Stimulated activated CD8-positive, alpha-beta memory T cell treated with anti-CD3 and anti-CD28 coated beads, Interleukin-4, amount 100 ng/mL, for 1 hour (primary cell): ENCODE data around the gene CA10.

Experiments used
- DNase-seq, 2 donors: peaks; one replicate each; pipeline ENCODE4 v3.0.0-alpha.2; 2020; ENCODE audit warnings: low read depth in 2 of 2, low spot score in 1 of 2

Gene CA10

GRCh38 chr17:51652529-51652928 lies 506.0 kb downstream of the CA10 start:
- no peak for DNase-seq

- no peak for DNase-seq
Measured at GRCh38 chr17:51651513-51652298, 506.8 kb downstream of the CA10 start.

GRCh38 chr17:51650772-51651171 lies 507.7 kb downstream of the CA10 start:
- no peak for DNase-seq

DNA sequence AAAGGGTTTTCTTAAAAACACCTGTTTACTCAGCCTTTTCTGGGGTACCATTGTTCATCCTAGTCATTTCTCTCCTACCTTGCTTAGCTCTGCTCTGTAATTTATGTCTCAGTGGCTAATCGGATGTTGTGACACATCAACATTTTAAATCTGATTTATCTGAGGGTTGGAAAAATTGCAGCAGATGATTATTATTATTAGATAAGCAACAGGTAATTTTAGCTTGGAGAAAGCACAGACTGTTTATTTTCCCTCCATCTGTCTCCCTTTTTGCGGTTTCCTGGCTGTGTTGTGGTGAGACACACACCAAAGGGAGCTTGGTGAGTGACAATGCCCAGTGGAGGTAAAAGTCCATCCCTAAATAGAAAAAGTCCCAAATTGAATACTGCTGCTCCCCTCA lies 508.3 kb downstream of the CA10 start:
- DNase-seq, result no peak

- DNase-seq, result no peak
Measured at GRCh38 chr17:51647826-51648225, 510.7 kb downstream of the CA10 start.

GRCh38 chr17:51647067-51647466 lies 511.4 kb downstream of the CA10 start:
- no peak for DNase-seq

- DNase-seq, result no peak
Measured at GRCh38 chr17:51646539-51646938, 512.0 kb downstream of the CA10 start.

DNA sequence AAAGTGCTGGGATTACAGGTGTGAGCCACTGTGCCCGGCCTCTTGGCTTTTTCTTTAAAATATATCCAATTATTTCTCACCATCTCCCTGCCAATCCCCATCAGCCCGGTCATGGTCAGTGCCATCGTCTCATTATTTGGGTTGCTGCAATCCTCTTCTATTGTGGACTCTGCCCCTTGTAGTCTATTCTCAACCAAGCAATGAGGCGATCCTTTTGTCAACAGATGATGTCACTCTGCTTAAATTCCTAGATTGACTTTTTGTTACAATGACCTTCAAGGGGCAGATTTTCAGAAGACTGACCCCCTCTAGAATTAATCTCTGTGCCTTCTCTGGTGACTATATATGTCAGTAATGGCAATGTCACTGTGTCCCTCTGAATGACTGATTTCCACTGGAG lies 513.5 kb downstream of the CA10 start:
- no peak for DNase-seq

DNA sequence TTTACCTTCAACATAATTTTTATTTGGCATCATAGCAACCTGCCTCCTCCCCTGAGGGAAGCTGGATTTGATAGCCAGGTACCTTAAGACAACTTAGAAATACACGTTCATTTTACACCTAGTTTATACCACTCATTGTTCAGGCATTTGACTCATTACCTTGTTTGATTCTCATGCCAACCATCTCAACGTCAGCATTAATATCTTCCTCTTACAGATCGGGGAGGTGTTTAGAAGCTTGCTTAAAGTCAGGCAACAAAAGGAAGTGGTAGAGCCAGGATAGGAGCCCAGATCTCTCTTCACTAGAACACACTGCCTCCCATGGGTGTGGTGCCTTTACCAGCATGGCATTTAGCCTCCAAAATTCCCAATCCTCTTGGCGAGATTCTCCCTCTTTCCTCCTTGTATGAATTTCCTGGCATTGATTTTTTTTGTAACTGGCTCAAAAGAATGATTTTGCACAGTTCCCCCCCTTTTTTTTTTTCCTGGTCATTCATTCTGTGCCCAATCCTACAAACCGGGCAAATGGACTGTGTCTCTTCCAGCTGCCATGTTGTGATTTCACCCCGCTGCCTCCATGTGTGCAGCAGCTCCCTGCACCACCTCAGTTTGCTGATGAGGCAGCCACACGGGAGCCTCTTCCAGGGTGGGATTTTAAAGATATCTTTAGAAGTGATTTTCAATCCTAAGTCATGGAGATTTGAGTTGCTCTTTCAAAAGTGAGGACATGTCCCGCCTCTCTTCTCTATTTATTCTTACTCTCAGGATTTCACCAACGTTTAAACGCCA lies 514.6 kb downstream of the CA10 start:
- no peak for DNase-seq

DNA sequence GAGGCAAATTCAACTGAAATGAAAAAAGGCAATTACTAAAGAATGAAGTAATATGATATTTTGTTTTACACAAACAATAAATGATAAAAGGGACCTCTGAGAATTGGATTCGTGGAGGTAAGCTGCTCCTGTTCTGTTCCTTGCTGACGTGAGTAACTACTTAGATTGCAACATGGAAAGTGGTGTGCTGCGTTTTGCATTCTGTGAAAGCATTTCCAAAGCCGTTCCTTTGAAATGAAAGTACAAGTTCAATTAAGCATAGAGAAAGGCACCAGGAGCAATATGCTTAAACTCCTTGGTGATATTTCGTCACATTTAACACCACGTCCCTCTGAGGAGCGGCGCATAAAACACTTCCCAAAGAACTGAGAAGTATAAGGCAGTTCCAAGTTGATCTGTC lies 516.5 kb downstream of the CA10 start:
- no peak for DNase-seq

- DNase-seq, result no peak
Measured at GRCh38 chr17:51640108-51640622, 518.3 kb downstream of the CA10 start.

GRCh38 chr17:51638971-51639370 lies 519.5 kb downstream of the CA10 start:
- DNase-seq, result no peak

- DNase-seq, result no peak
Measured at GRCh38 chr17:51636291-51636690, 522.2 kb downstream of the CA10 start.

DNA sequence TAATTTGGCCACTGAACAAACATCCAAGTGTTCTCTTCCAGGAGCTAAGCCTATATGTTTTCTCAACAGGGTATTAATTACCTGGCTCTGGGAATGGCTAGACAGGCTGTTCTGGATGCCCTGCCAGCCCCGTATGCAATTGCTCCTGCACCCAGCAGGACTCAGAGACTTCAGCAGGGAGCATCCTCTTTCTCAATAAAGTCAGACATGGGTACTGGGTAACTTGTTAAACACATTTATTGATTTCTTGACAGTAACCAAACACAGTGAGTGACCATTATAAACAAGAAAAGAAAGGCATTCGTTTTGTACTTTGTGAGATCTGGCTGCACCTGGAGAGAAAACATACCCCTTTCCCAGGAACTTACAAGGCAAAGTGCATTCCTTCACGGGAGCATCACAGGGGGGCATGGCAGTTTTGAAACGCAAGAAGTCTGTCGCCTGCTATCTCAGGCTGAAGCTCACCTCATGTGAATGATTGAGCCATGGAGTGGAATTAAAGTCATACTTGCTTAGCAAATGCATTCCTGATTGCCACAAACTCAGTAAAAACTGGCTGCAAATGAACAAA lies 528.3 kb downstream of the CA10 start:
- DNase-seq, result no peak

DNA sequence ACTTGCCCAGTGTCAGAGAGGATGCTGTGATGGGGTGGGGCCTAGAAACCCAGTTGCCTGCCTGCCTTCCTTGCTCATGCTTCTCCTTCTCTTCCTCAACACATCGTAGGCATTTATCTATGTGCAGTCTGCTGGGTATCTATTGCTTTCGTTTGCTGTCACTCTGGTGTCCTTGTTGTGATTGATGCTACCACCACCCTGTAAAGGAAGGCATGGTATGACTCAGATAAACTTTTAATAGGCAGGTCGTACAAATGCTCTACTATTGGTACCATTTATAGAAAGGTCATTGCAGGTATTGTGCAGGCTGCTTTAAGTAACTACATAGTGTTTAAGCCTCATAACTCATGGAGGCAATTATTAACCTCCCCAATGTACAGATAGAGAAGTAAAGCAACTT lies 529.3 kb downstream of the CA10 start:
- no peak for DNase-seq

DNA sequence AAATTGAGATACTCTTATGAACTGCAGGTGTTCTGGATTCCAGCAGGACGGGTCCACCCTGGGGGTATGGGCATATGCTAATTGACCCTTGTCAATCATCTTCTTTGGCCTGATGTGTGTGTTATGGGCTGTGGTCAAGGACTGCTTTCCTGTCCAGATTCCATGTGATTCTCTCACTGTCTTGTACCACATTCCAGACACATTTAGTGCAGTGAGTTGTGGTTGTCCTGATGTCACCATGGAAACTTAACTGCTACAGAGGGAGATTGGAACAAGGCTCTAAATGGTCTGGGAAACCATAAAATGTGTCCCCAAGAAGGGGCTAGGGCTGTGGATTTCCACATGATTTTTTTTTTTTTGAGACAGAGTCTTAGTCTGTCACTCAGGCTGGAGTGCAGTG lies 530.7 kb downstream of the CA10 start:
- DNase-seq, result no peak

DNA sequence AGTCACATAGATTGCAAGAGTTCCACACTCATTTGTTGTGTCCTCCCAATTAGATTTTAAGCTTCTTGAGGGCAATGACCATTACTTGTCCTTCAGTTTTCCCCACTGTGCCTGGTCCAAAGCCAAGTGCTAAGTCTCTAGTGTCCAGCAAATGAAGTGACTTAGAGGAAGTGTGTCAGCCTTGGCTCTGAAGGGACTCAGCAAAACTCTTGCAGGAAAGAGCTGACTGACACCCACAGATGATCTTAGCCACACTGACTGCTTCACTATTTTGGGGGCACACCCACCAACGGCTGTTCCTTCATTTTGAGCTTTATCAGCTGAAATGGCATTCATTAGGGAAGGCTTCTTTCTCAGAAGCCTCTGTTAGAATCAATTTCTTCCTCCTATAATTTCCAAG lies 540.0 kb downstream of the CA10 start:
- DNase-seq, result no peak

DNA sequence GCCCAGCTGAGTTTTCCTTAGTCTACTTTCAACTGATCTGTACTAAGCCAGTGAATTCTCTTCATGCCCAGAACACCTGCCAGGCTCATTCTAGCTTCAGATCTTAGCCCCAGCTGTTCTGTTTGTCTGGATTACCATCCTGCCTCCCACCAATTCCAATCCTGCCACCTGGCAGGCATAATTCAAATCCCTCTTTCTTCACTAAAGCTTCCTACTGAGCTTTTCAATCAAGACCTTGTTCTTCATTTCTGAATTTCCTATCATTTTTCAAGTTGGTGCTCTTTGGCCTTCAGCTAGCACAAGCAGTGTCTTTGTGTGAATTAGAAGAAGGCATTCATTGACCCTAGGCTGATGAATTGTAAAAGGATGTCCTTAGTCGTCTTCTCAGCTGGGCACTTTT lies 540.5 kb downstream of the CA10 start:
- no peak for DNase-seq

DNA sequence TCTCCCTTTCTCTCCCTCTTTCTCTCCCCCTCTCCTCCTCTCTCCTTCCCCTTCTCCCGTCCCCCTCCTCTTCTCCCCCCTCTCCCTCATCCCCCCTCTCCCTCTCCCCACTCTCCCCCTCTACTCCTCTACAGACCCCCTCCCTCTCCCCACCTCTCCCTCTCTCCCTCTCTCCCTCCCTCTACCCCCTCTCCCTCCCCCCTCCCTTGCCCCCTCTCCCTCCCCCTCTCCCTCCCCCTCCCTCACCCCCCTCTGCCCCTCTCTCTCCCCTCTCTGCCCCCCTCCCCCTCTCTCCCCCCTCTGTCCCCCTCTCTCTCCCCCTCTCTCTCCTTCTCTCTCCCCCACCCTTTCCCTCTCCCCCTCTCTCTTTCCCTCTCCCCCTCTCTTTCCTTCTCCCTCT lies 545.3 kb downstream of the CA10 start:
- DNase-seq, result no peak

GRCh38 chr17:51612692-51613091 lies 545.8 kb downstream of the CA10 start:
- DNase-seq, result no peak

GRCh38 chr17:51611585-51611984 lies 546.9 kb downstream of the CA10 start:
- no peak for DNase-seq

DNA sequence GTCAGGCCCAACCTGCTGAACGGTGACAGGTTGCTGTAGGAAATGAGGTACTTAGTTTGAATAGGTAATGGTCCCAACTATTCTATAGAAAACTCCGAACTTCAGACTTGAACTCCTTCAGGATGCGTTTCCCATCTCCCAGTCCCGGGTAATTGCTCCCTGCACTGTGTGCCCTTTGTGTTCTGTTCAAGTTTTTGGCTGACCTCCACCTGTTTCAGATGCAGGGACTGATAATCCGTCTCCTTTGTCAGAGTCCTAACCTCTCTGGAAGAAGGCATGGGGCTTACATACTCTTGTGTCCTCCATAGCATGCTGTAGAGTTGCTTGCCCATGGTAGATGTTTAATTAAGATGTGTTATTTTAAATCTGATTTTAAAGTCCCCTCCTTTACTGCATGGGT lies 547.7 kb downstream of the CA10 start:
- DNase-seq, result no peak
